Measurements from ENCODE around the gene ADAM22. TPM values are rescaled to one million over a fixed set of nuclear protein-coding genes. Genes with fewer than 3 reads are reported as not detected.
A peak's percentile ranks its signal among the peaks of the same experiment; 100 is the strongest.

Gene ADAM22
- total RNA-seq, 1 donor from 2014 or later: 1.9 TPM

GRCh38 chr7:87982116-87982515 lies 48.1 kb downstream of the ADAM22 start:
- no peak for DNase-seq
- Histone ChIP-seq H3K27ac (replicated peaks) (no peak overlapping the region), H3K27me3 (ENCODE audit: low read depth) (no peaks in the 10 kb centered on the region), H3K4me1 (no peaks in the 10 kb centered on the region), H3K9me3 (replicated peaks) (no peaks in the 10 kb centered on the region), H3K4me3 (no peak overlapping the region), H3K36me3 (no peaks in the 10 kb centered on the region)
- intact Hi-C loops (cut with micrococcal nuclease): no loop called here
- TF ChIP-seq CTCF (IDR thresholded peaks at IDR 0.05; ENCODE audit: borderline replicate concordance): no peak

GRCh38 chr7:87984088-87984487 lies 50.0 kb downstream of the ADAM22 start:
- intact Hi-C loops (cut with micrococcal nuclease): no loop called here

DNA sequence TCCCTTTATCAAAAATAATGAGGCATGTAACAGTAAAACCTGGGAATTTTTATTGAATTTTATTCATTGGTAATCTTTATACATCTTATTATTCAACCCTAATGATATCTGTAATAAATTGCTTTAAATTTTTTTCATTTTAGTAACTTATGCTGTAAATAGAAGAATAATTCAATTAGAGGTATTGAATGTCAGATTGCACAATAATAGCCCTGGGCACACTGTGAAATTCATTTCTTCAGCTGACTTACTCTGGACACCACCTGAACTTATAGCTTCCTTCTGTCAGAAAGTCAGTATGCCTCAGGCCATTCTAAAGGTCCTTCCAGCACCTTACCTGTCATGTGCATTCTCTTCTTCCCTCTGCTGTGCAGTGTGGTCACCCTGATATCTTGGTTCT lies 59.2 kb downstream of the ADAM22 start:
- no peaks in the 10 kb centered on the region for H3K9me3 ChIP-seq (replicated peaks)
- H3K4me3 ChIP-seq: no peak overlapping the region
- H3K4me1 ChIP-seq: no peaks in the 10 kb centered on the region
- DNase-seq: no peak
- H3K27me3 ChIP-seq (ENCODE audit: low read depth): no peaks in the 10 kb centered on the region
- intact Hi-C loops (cut with micrococcal nuclease): no loop called here
- no peak overlapping the region for H3K27ac ChIP-seq (replicated peaks)
- H3K36me3 ChIP-seq: no peaks in the 10 kb centered on the region
- no peak for TF ChIP-seq CTCF (IDR thresholded peaks at IDR 0.05; ENCODE audit: borderline replicate concordance)

More at GRCh38 chr7:87984088-87984487, 50.0 kb downstream of the ADAM22 start:
- H3K4me1 ChIP-seq: no peaks in the 10 kb centered on the region
- no peak overlapping the region for H3K27ac ChIP-seq (replicated peaks)
- TF ChIP-seq CTCF (IDR thresholded peaks at IDR 0.05; ENCODE audit: borderline replicate concordance): no peak
- H3K36me3 ChIP-seq: no peaks in the 10 kb centered on the region
- H3K27me3 ChIP-seq (ENCODE audit: low read depth): no peaks in the 10 kb centered on the region
- no peak overlapping the region for H3K4me3 ChIP-seq
- no peaks in the 10 kb centered on the region for H3K9me3 ChIP-seq (replicated peaks)
- no peak for DNase-seq

GRCh38 chr7:87999261-87999660 lies 65.2 kb downstream of the ADAM22 start:
- no peak for TF ChIP-seq CTCF (IDR thresholded peaks at IDR 0.05; ENCODE audit: borderline replicate concordance)
- H3K27ac ChIP-seq (replicated peaks): no peak overlapping the region
- no peaks in the 10 kb centered on the region for H3K36me3 ChIP-seq
- no peaks in the 10 kb centered on the region for H3K9me3 ChIP-seq (replicated peaks)
- no peak overlapping the region for H3K4me3 ChIP-seq
- H3K27me3 ChIP-seq (ENCODE audit: low read depth): no peaks in the 10 kb centered on the region
- intact Hi-C loops (cut with micrococcal nuclease): no loop called here
- no peak for DNase-seq
- peaks cover 8% of the 10 kb centered on the region for H3K4me1 ChIP-seq

DNA sequence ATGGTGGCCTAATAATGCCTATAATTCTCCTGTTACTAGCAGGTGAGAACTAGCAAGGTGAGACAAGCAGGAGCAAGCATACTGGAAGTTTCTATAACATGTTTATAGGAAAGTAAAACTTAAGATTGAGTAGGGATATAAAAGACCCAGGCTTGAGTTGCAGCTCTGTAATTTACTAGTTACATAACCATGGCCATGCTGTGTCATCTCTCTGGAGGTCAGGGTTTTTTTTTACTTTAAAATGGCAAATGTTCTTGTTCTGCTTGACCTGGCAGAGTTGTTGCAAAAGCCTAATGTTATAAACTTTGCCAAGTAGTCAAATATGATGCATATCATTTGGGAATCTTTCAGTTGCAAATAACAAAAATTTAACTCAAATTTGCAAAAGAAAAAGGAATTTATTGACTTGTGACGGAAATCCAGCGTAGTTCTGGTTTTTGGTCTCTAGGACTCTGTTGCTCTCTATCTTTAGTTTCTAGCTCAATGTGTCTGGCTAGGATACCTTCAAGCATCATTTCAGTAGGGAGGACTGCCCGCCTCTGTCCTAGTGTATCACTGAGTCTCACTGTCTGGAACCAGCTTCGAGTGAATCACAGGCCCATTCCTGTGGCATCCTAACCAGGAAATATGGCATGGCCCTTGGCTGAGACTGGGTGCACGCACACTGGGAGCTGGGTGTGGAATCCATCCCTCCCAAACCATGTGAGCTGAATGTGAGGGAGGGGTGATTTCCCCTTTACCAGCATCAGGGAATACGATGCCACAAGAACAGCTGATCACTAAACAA lies 67.9 kb downstream of the ADAM22 start:
- Histone ChIP-seq H3K4me3 (no peak overlapping the region), H3K36me3 (no peaks in the 10 kb centered on the region), H3K4me1 (peaks cover 8% of the 10 kb centered on the region), H3K27me3 (ENCODE audit: low read depth) (no peaks in the 10 kb centered on the region), H3K9me3 (replicated peaks) (no peaks in the 10 kb centered on the region), H3K27ac (replicated peaks) (peak overlapping the region; percentile 7)
- no peak for TF ChIP-seq CTCF (IDR thresholded peaks at IDR 0.05; ENCODE audit: borderline replicate concordance)
- intact Hi-C loops (cut with micrococcal nuclease): no loop called here
- no peak for DNase-seq

Data from left ventricle myocardium inferior (tissue), 1 donor.